WERI-Rb-1 (cell line): ENCODE results near the gene DHCR24.

Source experiments
- DNase-seq: peaks from one replicate; pipeline ENCODE4 v3.0.0-alpha.2; 2020
- H3K27ac ChIP-seq: fragments of 250-450 bp; sonication (Bioruptor Pico); 2 replicates; pipeline ENCODE4 v1.5.1; 2020; ENCODE audit warnings: mild to moderate bottlenecking, moderate library complexity
- H3K27me3 ChIP-seq: fragments of 250-450 bp; sonication (Bioruptor Pico); 2 replicates; pipeline ENCODE4 v1.5.1; 2021; ENCODE audit warnings: mild to moderate bottlenecking, low read depth, moderate library complexity; ENCODE audit not compliant: insufficient read depth, severe bottlenecking
- H3K36me3 ChIP-seq: fragments of 250-450 bp; sonication (Bioruptor Pico); 2 replicates; pipeline ENCODE4 v1.5.1; 2020; ENCODE audit warnings: mild to moderate bottlenecking, moderate library complexity
- H3K4me3 ChIP-seq: 2 replicates; pipeline ENCODE4 v1.5.1; 2011; ENCODE audit warnings: low read depth, mild to moderate bottlenecking, control low read depth, low read length
- H3K9me3 ChIP-seq: fragments of 250-450 bp; sonication (Bioruptor Pico); 2 replicates; pipeline ENCODE4 v1.5.1; 2021; ENCODE audit warnings: mild to moderate bottlenecking, moderate library complexity; ENCODE audit not compliant: severe bottlenecking
- TF ChIP-seq, protein P1 (sequence below): IDR thresholded peaks from 2 replicates; pipeline ENCODE4 v1.5.1; 2011; ENCODE audit warnings: low read depth, mild to moderate bottlenecking, control low read depth, inconsistent platforms, low read length

The DHCR24 gene

DNA sequence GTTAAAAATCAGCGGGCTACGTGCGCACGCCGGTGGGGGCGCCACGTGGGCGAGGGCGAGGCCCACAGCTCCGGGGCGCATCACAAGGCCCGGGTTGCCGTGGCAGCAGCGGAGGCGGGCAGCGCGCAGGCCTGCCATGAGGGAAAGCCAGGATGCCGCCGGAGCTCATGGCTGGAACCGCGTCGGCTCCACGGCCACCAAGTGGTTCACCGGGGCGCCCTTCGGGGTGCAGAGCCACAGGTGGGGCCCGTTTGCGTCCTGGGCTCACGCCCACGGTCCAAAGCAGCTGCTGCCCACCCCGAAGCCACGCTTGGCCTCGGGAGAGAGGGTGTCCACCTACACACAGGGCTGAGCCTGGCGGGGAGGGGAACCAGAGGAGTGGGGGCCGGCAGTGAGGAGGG, 81.0 kb downstream of the DHCR24 start:
- DNase-seq: no peak
- Histone ChIP-seq H3K9me3 (no peaks in the 10 kb centered on the region), H3K27ac (no peak overlapping the region), H3K4me3 (no peak overlapping the region), H3K36me3 (no peaks in the 10 kb centered on the region), H3K27me3 (no peaks in the 10 kb centered on the region)
- TF ChIP-seq, protein P1, sequence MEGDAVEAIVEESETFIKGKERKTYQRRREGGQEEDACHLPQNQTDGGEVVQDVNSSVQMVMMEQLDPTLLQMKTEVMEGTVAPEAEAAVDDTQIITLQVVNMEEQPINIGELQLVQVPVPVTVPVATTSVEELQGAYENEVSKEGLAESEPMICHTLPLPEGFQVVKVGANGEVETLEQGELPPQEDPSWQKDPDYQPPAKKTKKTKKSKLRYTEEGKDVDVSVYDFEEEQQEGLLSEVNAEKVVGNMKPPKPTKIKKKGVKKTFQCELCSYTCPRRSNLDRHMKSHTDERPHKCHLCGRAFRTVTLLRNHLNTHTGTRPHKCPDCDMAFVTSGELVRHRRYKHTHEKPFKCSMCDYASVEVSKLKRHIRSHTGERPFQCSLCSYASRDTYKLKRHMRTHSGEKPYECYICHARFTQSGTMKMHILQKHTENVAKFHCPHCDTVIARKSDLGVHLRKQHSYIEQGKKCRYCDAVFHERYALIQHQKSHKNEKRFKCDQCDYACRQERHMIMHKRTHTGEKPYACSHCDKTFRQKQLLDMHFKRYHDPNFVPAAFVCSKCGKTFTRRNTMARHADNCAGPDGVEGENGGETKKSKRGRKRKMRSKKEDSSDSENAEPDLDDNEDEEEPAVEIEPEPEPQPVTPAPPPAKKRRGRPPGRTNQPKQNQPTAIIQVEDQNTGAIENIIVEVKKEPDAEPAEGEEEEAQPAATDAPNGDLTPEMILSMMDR: no peak

DNA sequence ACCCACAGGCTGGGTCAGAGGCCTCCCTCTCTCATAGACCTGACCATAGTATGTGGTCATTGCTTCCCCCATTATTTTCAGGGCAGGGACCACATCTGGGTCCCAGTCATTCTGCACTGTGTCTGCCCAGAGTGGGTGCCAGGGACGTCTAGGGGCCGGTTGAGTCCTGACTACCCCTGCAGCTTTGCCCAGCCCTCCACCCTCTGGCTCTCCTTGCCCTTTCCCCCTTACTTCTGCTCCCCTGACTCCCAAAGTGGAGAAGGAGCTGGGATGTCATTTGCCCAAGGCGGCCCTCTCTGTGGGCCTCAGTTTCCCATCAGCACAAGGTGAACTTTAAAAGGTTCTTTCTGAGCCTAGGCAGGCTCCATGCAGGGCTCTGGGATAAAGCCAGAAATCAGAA, 81.5 kb downstream of the DHCR24 start:
- TF ChIP-seq, protein P1: no peak
- no peak for DNase-seq
- H3K27me3 ChIP-seq: no peaks in the 10 kb centered on the region
- H3K9me3 ChIP-seq: no peaks in the 10 kb centered on the region
- no peak overlapping the region for H3K4me3 ChIP-seq
- H3K36me3 ChIP-seq: no peaks in the 10 kb centered on the region
- H3K27ac ChIP-seq: no peak overlapping the region

DNA sequence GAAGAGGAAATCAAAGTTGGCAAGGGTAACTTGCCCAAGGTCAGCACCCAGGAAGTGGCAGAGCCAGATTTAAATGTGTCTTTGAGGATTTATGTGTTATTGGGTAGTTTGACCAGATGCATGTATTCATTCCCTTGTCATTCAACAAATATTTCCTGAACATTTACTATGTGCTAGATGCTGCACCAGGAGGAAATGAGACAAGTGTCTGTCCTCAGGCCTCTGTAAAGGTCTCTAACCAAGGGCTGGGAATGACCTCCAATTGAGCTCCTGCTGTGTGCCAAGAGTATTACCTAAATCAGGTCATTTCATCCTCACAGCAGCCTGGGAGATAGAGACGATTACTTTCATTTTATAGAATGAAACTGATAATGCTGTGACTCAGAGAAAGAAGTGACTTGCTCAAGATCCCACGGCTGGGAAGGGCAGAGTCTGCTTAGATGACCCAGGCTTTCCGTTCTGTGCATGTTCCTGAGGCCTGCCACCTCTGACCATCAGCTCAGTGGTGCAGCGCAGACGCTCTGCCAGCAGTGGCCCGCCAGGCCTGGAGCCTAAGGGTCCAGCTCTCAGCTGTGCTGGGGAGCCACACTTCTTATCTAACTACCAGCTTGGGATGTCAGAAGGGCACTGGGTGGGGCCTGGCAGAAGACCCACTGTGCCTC, 82.4 kb downstream of the DHCR24 start:
- H3K36me3 ChIP-seq: no peaks in the 10 kb centered on the region
- H3K9me3 ChIP-seq: no peaks in the 10 kb centered on the region
- TF ChIP-seq, protein P1: no peak
- no peak overlapping the region for H3K4me3 ChIP-seq
- no peak for DNase-seq
- no peaks in the 10 kb centered on the region for H3K27me3 ChIP-seq
- H3K27ac ChIP-seq: no peak overlapping the region

DNA sequence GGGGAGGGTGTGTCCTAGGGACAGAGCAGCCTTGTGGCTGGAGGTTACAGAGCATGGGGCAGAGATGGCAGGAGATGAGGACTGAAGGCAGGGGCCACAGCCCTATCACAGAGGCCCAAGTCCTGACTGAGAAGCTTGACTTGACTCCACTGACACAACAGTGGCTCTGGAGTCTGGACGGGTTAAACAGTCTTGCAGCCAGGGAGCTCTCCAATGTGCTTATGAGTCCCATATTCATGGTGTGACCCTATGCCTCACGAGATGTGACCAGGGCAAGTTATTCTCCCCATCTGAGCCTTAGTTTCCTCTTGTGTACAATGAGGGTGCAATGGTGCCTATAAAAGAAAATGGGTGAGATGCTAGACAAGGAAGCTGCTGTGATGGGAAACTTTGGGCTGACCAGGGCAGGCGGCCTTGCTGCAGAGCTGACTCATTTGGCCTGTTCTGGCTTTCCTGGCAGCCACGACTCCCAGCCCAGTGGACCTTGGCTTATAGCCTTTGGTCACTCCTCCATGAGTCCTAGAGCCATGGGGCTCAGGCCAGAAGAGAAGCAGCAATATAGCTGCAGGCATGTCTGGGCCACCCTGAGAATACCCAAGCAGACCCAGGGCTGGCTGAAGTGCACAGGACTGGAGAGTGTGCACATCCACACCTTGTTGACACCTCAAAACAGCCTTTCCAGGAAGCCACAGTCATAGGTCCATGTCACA, 83.1 kb downstream of the DHCR24 start:
- Histone ChIP-seq H3K9me3 (no peaks in the 10 kb centered on the region), H3K4me3 (no peak overlapping the region), H3K36me3 (no peaks in the 10 kb centered on the region), H3K27ac (no peak overlapping the region), H3K27me3 (no peaks in the 10 kb centered on the region)
- TF ChIP-seq, protein P1: no peak
- DNase-seq: no peak

DNA sequence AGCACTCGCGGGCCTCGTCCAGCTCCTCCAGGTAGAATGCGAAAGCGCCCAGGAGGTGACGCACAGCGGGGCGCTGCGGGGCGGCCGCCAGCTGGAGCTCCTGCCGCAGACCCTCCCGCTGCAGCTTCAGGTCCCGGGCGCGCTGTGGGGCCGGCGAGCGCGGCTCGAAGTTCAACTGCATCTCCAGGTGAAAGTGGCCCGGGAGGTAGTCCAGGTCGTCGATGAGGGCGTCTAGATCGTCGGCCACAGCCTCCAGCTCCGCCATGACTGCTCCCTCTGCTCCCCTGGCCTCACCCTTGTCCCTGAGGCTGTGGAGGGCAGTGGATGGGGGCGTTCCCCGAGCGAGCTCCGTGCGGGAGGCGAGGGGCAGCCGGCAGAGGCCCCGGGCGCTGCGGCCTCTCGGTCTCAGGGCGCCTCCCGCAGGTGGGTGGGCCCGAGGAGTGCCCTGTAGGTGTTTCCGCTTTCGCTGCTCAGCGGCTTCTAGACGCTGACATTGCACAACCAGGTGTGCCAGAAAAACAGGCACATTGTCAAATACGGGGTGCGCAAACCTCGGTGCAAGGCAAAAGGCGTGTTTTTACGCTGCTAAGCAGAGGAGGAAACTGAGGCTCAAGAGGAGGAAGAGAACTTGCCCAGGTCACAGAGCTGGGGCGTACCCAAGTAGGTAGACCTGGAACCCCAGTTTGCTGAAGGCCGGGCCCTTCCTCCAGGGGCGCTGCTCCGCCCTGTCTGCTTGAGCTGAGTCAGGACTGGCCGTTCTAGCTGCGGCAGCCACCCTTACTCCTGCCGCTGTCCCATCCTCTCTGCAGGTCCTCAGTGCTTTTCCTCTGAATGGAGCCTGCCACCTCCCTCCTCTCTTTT, 85.9 kb downstream of the DHCR24 start, which contains the start of gene TTC22:
Gene TTC22, minus strand, starts transcription at position 425 of the 861 bp plus-strand sequence. Its CDS starts 160 bp downstream, at position 265.
- TF ChIP-seq, protein P1: no peak
- no peaks in the 10 kb centered on the region for H3K27me3 ChIP-seq
- no peak within 1 kb of the TSS for H3K27ac ChIP-seq
- no peak for DNase-seq
- no peaks in the 10 kb centered on the region for H3K9me3 ChIP-seq
- no peak within 1 kb of the TSS for H3K4me3 ChIP-seq
- no peaks in the 10 kb centered on the region for H3K36me3 ChIP-seq
